ENCODE results near the gene FILIP1L.

FILIP1L gene

GRCh38 chr3:100105501-100105900 lies 8.8 kb downstream of the FILIP1L start:
- peak overlapping the region; percentile 24 for H3K27ac ChIP-seq (ENCODE audit: low read depth, low read length)
- H3K36me3 ChIP-seq (ENCODE audit: low read length): no peaks in the 10 kb centered on the region
- H4K20me1 ChIP-seq (ENCODE audit: low read depth, low read length): no peaks in the 10 kb centered on the region
- no peak overlapping the region for H2AFZ ChIP-seq (ENCODE audit: low read depth, low read length, severe bottlenecking)
- H3F3A ChIP-seq (ENCODE audit: insufficient read depth): no peaks in the 10 kb centered on the region
- H3K9ac ChIP-seq (ENCODE audit: low read length): no peak overlapping the region
- H3K79me2 ChIP-seq (ENCODE audit: insufficient read depth, low read length): no peaks in the 10 kb centered on the region
- H3K9me2 ChIP-seq (replicated peaks; ENCODE audit: insufficient read depth, low read length): no peaks in the 10 kb centered on the region
- TF ChIP-seq CTCF (IDR thresholded peaks at IDR 0.05; ENCODE audit: insufficient read depth, low read length, poor library complexity, severe bottlenecking) (no peak), EZH2phosphoT487 (conservative IDR thresholded peaks at IDR 0.05; ENCODE audit: low read length) (no peak)
- H3K4me3 ChIP-seq (ENCODE audit: insufficient read depth, low read length, poor library complexity, severe bottlenecking): no peak overlapping the region
- no peaks in the 10 kb centered on the region for H3K9me3 ChIP-seq (ENCODE audit: insufficient read depth, low read length)
- peak overlapping the region; percentile 30 for H3K4me2 ChIP-seq (ENCODE audit: low read depth, low read length, poor library complexity, severe bottlenecking)
- no peaks in the 10 kb centered on the region for H3K27me3 ChIP-seq (ENCODE audit: low read length)

GRCh38 chr3:100104817-100105413 lies 9.4 kb downstream of the FILIP1L start:
- Histone ChIP-seq H3K27ac (ENCODE audit: low read depth, low read length) (peak overlapping the region; percentile 24; the same call in 1 of the 2 replicates), H3K27me3 (ENCODE audit: low read length) (no peaks in the 10 kb centered on the region), H3K36me3 (ENCODE audit: low read length) (no peaks in the 10 kb centered on the region), H3K9me2 (replicated peaks; ENCODE audit: insufficient read depth, low read length) (no peaks in the 10 kb centered on the region), H2AFZ (ENCODE audit: low read depth, low read length, severe bottlenecking) (no peak overlapping the region), H3F3A (ENCODE audit: insufficient read depth) (no peaks in the 10 kb centered on the region), H3K9me3 (ENCODE audit: insufficient read depth, low read length) (no peaks in the 10 kb centered on the region), H3K4me3 (ENCODE audit: insufficient read depth, low read length, poor library complexity, severe bottlenecking) (no peak overlapping the region), H3K4me2 (ENCODE audit: low read depth, low read length, poor library complexity, severe bottlenecking) (peak overlapping the region; percentile 30), H3K9ac (ENCODE audit: low read length) (no peak overlapping the region), H4K20me1 (ENCODE audit: low read depth, low read length) (no peaks in the 10 kb centered on the region), H3K79me2 (ENCODE audit: insufficient read depth, low read length) (no peaks in the 10 kb centered on the region)
- TF ChIP-seq EZH2phosphoT487 (conservative IDR thresholded peaks at IDR 0.05; ENCODE audit: low read length) (no peak), CTCF (IDR thresholded peaks at IDR 0.05; ENCODE audit: insufficient read depth, low read length, poor library complexity, severe bottlenecking) (no peak)

- Histone ChIP-seq H3K4me3 (ENCODE audit: insufficient read depth, low read length, poor library complexity, severe bottlenecking) (no peak overlapping the region), H4K20me1 (ENCODE audit: low read depth, low read length) (no peaks in the 10 kb centered on the region), H3K9me2 (replicated peaks; ENCODE audit: insufficient read depth, low read length) (no peaks in the 10 kb centered on the region), H3K27ac (ENCODE audit: low read depth, low read length) (no peak overlapping the region), H3K4me2 (ENCODE audit: low read depth, low read length, poor library complexity, severe bottlenecking) (no peak overlapping the region), H3K9ac (ENCODE audit: low read length) (no peak overlapping the region), H3K36me3 (ENCODE audit: low read length) (no peaks in the 10 kb centered on the region), H3F3A (ENCODE audit: insufficient read depth) (no peaks in the 10 kb centered on the region), H3K79me2 (ENCODE audit: insufficient read depth, low read length) (no peaks in the 10 kb centered on the region), H3K27me3 (ENCODE audit: low read length) (no peaks in the 10 kb centered on the region), H2AFZ (ENCODE audit: low read depth, low read length, severe bottlenecking) (no peak overlapping the region), H3K9me3 (ENCODE audit: insufficient read depth, low read length) (no peaks in the 10 kb centered on the region)
- no peak for TF ChIP-seq CTCF (IDR thresholded peaks at IDR 0.05; ENCODE audit: insufficient read depth, low read length, poor library complexity, severe bottlenecking)
- TF ChIP-seq EZH2phosphoT487 (conservative IDR thresholded peaks at IDR 0.05; ENCODE audit: low read length): no peak
Measured at GRCh38 chr3:100104442-100104798, 9.9 kb downstream of the FILIP1L start.
